HG02870 (cell line): ENCODE data around the gene VAV2.

Experiments used
- ATAC-seq: cut with Tn5 transposase; IDR thresholded peaks from one replicate; pipeline ENCODE4 v1.9.1; 2021; ENCODE audit warnings: mild to moderate bottlenecking, moderate library complexity; ENCODE audit not compliant: unreplicated experiment

VAV2 gene

DNA sequence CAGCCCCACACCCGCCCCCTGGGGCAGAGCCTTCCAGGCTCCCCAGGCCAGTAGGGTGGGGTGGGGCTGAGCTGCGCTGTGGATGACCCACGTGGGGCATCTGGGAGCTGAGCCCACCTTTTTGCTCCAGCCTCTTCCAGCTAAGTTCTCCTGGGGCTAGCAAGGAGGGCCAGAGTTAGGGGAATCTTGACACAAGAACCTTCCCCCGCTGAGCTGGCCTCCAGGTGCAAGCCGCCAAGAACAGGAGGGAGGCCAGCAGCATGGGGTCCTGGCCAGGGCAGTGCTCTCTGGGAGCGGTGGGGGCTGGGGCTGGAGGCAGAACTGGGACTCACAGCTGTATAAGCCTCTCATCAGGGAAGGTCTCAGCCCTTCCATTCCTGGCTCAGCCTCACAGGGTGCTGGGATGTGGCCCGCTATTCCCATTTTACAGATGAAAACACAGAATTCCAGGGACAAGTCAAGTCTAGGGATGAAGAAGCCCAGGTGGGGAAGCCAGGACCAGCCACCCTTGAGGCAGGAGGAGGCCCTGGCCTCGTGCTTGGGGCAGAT is 275.5 kb downstream of the VAV2 start:
- ATAC-seq: no peak

DNA sequence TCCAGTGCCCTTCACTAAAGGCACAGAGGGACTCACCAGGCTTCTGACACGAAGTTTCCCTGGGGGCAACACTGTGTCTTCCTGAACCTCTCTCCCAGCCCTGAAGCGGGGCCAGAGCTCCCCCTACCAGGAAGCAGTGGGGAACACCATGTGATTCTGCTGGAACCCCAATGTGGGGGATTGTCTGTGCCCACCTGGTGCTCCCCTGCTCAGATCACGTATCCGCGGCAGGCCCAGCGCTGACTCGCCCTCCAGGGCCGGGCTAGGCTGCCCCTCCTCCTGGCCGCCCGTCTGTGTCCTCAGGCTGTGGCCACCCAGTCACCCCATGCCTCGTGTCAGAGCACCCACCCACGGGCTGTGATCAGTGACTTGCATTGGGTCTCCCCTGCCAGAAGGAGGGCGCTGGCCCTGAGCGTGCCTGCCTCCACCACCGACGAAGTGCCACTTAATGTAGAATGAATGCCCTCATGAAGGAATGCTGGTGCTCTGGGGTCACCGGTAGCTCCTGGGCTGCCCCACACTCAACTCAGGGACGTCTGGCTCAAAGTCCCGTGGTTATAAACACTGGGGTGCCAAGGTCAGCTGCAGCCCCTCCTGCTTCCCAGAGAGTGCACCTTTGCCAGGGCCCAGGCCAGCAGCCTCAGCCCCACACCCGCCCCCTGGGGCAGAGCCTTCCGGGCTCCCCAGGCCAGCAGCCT is 276.1 kb downstream of the VAV2 start:
- ATAC-seq: no peak

DNA sequence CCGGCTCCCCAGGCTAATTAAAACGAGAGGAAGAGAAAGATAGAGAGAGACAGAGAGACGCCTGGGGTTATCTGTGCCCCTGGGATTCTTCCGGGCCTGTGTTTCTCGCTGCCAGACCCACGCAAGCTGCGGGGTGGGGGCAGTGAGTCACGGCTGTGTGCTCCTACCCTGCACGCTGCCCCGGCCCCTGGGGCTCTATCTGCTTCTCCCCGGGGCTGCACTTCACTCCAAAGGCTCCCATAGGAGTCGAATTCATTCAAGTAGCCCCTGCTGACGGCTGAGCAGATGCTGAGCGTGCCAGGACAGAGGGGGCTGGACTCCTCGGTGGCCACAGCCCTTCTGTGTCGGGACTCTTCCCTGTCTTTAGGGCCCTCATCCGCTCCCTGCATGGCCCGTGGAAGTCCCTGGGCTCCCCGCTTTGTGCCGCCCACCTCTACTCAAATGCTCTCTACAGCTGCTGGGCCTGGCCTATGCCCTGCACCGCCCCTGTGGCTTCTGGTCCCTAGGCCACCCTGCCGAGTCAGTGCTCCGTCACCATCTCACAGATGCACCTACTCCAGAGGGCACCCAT is 276.7 kb downstream of the VAV2 start:
- no peak for ATAC-seq

DNA sequence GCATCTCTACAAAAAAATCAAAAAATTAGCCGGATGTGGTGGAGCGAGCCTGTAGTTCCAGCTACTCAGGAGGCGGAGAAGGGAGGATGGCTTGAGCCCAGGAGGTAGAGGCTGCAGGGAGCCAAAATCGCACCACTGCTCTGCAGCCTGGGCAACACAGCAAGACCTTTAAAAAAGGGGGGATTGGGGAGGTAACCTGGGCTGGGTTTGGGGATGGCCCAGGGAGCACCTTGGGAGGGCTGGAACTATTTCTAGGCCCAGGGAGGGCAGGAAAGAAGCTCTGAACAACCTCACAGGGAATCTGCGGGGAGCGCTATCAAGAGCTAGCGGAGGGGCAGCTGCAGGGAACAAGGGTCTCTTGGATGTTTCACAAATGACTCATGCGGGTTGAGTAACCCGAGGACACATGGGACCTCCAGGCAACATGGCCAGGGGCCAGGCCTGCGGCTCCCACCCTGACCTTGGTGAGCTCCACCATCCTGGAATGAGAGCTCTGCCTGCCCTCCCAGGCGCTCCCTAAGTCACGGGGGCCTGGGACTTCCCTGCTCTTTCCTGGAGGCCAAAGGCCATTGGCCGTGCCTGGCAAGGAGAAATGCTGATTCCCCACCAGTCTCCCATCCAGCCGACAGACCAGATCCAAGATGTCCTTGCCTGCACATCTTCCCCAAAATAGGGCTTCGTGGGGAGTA is 277.4 kb downstream of the VAV2 start:
- ATAC-seq: no peak

DNA sequence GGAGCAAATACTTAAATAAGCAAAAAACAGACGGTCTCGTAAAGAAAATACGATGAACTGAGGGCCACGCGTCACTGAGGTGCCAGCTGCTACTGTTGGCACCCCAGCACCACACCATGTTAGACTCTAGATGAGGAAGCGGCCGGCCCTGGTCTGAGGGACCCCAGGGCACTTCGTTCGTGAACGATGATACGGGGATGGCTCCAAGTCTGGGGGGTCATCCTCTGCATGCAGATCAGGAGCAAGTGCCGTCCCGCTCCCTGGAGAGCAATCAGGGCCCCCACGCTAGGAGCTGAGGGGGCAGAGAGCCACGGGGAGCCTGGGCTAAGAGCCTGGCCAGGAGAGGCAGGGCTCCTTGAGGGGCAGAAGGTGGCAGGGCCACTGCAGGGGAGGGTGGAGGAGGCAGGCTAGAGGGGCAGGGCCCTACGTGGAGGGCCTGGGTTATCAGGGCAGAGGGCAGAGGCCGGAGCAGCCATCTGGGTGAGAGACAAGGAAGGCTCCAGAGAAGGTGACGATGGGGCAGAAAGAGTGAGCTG is 278.1 kb downstream of the VAV2 start:
- no peak for ATAC-seq

DNA sequence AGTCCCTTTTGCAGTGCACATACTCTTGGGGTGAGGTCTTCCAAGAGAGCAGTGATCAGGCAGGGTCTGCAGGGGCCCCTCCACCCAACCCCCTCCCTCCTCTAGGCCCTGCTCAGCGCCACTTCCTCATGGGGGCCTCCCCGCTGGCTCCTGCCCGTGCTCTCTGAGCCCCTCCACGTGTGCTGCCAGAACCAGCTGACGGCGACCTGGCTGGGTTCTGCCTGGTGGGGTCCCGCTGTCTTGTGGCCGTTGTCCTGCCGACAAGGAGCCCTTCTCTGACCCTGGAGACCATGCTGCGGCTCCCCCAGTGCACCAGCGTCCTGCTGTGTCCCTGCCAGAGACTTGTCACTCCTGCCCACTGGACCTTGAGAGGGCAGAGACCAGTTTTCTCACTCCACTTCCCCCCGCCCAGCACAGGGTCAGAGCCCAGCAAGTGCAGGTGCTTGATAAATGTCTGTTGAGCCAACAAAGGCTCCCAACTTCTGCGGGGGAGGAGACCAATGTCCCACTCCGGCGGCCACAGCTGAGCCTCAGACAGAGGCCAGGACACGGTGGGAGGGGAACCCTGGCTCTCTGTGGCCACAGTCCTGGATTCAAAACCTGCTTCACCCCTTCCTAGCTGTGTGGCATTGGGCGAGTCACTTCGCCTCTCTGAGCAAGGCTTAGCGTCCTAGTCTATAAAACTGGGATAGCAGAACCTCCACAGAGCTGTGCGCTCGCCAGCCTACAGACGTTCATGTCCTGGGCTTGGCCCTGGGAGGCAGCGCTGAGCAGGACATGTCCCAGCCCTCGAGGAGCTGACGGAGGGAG is 278.8 kb downstream of the VAV2 start:
- no peak for ATAC-seq

DNA sequence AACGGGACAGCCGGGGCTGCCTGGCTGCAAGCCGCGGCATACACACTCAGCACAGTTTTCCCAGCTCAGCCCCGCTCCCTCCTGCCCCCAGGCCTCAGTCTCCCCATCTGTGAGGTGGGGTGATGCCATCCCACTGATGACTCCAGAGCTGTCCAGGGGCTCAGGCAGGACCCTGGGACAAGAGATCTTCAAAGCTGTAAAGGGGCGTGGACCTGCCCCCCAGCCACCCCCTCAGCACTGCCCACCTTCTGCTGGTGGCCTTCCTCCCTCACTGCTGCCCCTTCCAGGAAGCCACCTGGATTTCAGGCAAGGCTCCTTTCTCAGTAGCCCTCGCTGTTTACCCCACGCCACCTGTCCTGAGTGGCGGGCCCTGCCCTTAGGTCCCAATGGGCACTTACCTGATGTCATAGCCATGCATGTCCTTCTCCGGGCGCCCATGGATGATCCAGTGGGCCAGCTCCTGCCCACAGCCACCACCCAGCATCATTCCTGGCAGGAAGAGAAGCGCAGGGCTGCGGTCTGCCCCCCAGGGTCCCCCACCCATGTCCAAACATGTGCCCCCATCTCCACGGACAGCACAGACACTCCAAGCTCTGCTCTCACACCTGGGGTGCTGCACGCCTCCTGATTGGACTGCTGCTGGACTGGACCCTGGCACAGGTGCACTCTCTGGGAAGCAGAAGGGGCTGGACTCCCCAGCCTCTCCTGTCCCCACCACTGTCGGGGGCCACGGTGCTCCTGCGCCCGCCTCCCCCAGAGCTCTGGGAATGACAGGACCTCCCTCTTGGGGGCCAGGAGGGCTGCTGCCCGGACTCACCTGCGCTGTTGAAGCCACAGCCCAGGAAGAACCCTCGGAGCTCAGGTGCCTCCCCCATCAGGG is 279.7 kb downstream of the VAV2 start:
- ATAC-seq: no peak
